WI38 (cell line): ENCODE results near the gene HBA2.
"Not testable (repeated sequence)": the region's sequence is repeated elsewhere in the genome, so short reads cannot be mapped to it uniquely, and the experiment has no call there.

Experiments
- H3K4me3 ChIP-seq: 2 replicates; pipeline ENCODE4 v1.5.1; 2011; ENCODE audit warnings: low read depth, mild to moderate bottlenecking, control low read depth, low read length
- TF ChIP-seq, protein P1 (sequence below): IDR thresholded peaks from 2 replicates; pipeline ENCODE4 v1.5.1; 2012; ENCODE audit warnings: low read depth, mild to moderate bottlenecking, control low read depth, low read length

Gene HBA2

DNA sequence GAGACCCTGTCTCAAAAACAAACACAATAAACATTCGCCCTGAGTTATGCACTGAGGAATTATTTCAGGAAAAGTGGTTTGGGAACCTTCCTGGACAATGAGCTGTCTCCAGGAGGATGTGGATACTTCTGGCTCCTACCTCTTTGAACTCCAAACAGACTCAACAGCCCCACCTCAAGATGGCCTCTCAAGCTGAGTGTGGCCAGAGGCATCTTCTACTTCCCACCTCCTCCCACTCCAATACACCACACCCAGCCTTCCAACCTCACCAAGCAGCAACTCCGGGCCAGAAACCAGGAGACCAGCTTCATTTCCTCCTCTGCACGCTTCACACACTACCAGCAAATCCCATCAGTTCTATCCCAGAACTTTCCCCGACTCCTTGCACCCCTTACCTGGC is 19.2 kb downstream of the HBA2 start:
- TF ChIP-seq, protein P1, sequence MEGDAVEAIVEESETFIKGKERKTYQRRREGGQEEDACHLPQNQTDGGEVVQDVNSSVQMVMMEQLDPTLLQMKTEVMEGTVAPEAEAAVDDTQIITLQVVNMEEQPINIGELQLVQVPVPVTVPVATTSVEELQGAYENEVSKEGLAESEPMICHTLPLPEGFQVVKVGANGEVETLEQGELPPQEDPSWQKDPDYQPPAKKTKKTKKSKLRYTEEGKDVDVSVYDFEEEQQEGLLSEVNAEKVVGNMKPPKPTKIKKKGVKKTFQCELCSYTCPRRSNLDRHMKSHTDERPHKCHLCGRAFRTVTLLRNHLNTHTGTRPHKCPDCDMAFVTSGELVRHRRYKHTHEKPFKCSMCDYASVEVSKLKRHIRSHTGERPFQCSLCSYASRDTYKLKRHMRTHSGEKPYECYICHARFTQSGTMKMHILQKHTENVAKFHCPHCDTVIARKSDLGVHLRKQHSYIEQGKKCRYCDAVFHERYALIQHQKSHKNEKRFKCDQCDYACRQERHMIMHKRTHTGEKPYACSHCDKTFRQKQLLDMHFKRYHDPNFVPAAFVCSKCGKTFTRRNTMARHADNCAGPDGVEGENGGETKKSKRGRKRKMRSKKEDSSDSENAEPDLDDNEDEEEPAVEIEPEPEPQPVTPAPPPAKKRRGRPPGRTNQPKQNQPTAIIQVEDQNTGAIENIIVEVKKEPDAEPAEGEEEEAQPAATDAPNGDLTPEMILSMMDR, result no peak
- no peak overlapping the region for H3K4me3 ChIP-seq

DNA sequence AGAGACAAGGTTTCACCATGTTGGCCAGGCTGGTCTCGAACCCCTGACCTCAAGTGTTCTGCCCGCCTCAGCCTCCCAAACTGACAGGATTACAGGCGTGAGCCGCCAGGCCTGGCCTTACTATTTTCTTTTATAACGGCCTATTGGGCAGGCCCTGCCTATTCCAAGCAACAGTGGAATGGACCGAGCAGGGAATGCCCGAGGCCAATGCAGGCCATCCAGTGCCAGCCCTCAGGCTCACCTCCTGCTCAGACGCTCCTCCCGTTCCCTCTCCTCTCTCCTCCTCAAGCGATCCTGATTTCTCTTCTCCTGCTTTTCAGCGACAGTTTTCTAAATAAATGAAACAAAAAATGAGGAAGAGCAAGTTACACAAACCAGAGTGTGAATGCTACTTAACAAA is 20.0 kb downstream of the HBA2 start:
- TF ChIP-seq, protein P1, result no peak
- no peak overlapping the region for H3K4me3 ChIP-seq

DNA sequence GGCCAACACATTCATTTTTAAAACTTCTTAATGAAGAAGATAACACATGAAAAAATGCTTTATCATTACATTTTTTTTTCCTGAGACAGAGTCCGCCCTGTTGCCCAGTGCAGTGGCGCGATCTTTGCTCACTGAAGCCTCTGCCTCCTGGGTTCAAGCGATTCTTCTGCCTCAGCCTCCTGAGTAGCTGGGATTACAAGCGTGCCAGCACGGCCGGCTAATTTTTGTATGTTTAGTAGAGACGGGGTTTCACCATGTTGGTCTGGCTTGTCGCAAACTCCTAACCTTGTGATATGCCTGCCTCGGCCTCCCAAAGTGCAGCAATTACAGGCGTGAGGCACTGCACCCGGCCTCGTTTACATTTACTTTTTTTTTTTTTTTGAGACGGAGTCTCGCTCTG is 20.8 kb downstream of the HBA2 start:
- TF ChIP-seq, protein P1, result no peak

DNA sequence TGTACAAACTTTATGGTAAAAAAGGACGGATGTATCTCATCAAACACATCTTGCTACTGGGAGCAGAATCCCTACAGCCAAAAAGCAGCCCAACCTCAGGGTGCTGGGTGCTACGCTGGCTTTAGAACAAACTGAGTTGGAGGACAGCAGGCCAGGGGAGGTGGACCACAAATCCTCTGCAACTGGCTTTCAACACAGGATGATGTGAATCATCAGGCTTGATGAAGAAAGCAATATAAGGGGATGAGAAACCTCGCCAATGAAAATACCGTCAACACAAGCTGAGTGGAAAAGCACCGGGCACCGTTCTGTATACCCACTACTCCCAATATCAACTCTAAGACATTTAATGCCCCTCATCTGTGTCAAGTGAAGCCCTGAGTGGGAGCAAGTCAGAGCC is 21.8 kb downstream of the HBA2 start:
- H3K4me3 ChIP-seq, result no peak overlapping the region

More for the DNA sequence above, 20.8 kb downstream of the HBA2 start:
- no peak overlapping the region for H3K4me3 ChIP-seq

DNA sequence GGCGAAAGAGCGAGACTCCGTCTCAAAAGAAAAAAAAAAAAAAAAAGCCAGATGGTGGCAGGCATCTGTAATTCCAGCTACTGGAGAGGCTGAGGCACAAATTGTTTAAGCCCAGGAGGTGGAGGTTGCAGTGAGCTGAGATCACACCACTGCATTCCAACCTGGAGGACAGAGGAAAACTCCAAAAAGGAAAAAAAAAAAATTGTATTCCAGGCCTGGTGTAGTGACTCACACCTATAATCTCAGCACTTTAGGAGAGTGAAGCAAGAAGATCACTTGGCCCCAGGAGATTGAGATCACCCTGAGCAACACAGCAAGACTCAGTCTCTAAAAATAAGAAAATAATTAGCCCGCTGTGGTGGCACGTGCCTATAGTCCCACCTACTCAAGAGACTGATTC is 27.7 kb downstream of the HBA2 start:
- TF ChIP-seq, protein P1, result no peak
- no peak overlapping the region for H3K4me3 ChIP-seq

More for the DNA sequence above, 21.8 kb downstream of the HBA2 start:
- TF ChIP-seq, protein P1, result no peak

DNA sequence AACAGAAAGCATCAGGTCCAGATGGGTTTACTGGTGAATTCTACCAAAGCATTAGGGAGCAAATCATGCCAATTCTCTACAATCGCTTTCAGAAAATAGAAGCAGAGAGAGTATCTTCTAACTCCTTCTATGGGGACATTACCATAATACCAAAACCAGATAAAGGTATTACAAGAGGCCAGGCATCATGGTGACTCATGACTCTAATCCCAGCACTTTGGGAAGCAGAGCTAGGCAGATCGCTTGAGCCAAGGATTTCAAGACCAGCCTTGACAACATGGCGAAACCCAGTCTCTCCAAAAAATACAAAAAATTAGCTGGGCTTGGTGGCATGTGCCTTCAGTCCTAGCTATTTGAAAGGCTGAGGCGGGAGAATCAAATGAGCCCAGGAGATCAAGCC is 30.6 kb downstream of the HBA2 start:
- no peak overlapping the region for H3K4me3 ChIP-seq
- TF ChIP-seq, protein P1, result no peak

DNA sequence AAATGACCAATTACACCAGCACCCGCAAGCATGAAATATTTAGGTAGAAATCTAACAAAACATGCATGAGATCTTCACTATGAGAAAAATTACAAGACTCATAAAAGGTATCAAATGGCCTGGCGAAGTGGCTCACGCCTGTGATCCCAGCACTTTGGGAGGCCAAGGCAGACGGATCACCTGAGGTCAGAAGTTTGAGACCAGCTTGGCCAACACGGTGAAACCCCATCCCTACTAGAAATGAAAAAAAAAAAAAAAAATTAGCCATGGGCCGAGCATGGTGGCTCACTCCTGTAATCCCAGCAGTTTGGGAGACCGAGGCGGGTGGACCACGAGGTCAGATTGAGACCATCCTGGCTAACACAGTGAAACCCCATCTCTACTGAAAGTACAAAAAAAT is 31.4 kb downstream of the HBA2 start:
- not testable (repeated sequence) for H3K4me3 ChIP-seq

DNA sequence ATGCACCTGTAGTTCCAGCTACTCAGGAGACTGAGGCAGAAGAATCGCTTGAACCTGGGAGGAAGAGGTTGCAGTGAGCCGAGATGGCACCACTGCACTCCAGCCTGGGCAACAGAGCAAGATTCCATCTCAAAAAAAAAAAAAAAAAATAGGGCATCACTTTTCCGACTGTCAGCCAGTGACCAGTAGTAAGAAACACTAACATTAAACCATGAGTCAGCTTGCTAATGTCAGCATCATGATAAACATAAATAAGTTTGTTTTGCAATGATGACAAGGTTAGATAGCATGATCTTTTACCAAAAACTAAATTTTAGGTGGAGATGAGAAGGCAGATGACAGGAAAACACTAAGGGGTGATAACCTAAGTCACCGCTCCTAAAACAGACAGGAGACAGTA is 36.7 kb downstream of the HBA2 start:
- H3K4me3 ChIP-seq, result not testable (repeated sequence)

DNA sequence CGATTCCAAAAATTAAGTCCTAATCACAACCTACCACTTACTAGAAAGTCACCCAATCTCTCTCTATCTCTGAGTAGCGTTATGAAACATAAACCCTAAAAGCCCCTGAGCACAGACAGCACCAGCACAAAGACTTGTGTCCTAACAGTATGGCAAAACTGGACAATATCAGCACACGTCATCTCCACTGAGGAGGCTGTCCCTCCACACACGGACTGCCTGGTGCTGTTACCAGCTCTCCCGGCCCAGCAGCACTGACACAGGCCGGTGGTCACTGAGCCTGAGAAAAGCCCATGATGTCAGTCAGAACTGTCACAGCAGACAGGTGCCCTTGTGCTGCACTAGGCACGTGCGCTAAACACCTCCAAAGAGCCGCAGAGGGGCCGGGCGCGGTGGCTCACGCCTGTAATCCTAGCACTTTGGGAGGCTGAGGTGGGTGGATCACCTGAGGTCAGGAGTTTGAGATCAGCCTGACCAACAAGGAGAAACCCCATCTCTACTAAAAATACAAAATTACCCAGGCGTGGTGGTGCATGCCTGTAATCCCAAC is 39.0 kb downstream of the HBA2 start:
- H3K4me3 ChIP-seq, result not testable (repeated sequence)
